Lower leg skin (tissue), 3 donors: ENCODE results near the gene MAST3.

Source experiments
- CTCF ChIP-seq, 3 donors: fragments of 450-650 bp; IDR thresholded peaks; one replicate each; pipeline ENCODE4 v1.5.1; 2016; ENCODE audit warnings: antibody characterized with exemption in 3 of 3, mild to moderate bottlenecking in 3 of 3, moderate library complexity in 2 of 3
- POLR2A ChIP-seq, 2 donors: fragments of 450-650 bp; IDR thresholded peaks; one replicate each; pipeline ENCODE4 v1.6.1; 2016 to 2017; ENCODE audit warnings: antibody characterized with exemption in 2 of 2, mild to moderate bottlenecking in 1 of 2, moderate library complexity in 1 of 2

- TF ChIP-seq CTCF (IDR thresholded peaks at IDR 0.05) (no peak), POLR2A (IDR thresholded peaks at IDR 0.05) (no peak)
Observed at GRCh38 chr19:18096258-18096657, 1.3 kb upstream of the MAST3 start.
